WTC11 (cell line): ENCODE data around the gene STXBP5. TPM values are rescaled to one million over a fixed set of nuclear protein-coding genes. Genes with fewer than 3 reads are reported as not detected.

Experiments used
- ATAC-seq: fragments of 200-7000 bp; cut with Tn5 transposase; 2 replicates; pipeline ENCODE4 v1.10.0; 2021; ENCODE audit warnings: mild to moderate bottlenecking, moderate library complexity
- CTCF ChIA-PET: fragments of 300-600 bp; sonication (Branson Sonifier 250); formaldehyde crosslinking; loops from one replicate; lab custom pipeline; 2021; ENCODE audit warnings: antibody characterized with exemption; lab: Charles Lee
- POLR2A ChIA-PET: fragments of 350-600 bp; sonication (Branson Sonifier 250); formaldehyde crosslinking; loops from one replicate; lab custom pipeline; 2021; ENCODE audit warnings: antibody characterized with exemption; lab: Charles Lee
- DNase-seq: peaks from one replicate; pipeline ENCODE4 v3.0.0; 2021; ENCODE audit warnings: low spot score
- H3K27ac Mint-ChIP-seq: 2 replicates; pipeline ENCODE4 v1.8.0; 2021; ENCODE audit warnings: mixed read lengths
- H3K27me3 Mint-ChIP-seq: 2 replicates; pipeline ENCODE4 v1.8.0; 2021; ENCODE audit warnings: low read depth, mild to moderate bottlenecking, moderate library complexity, mixed read lengths
- H3K36me3 Mint-ChIP-seq: 2 replicates; pipeline ENCODE4 v1.8.0; 2021; ENCODE audit warnings: mixed read lengths
- H3K4me1 Mint-ChIP-seq: 2 replicates; pipeline ENCODE4 v1.8.0; 2022; ENCODE audit warnings: mixed read lengths
- H3K4me3 Mint-ChIP-seq: 2 replicates; pipeline ENCODE4 v1.8.0; 2021; ENCODE audit warnings: mild to moderate bottlenecking, moderate library complexity, mixed read lengths
- H3K9me3 Mint-ChIP-seq: 2 replicates; pipeline ENCODE4 v1.8.0; 2021; ENCODE audit warnings: mixed read lengths
- CDX4 ChIP-seq: fragments of 250-450 bp; sonication (Bioruptor Pico); IDR thresholded peaks from 2 replicates; pipeline ENCODE4 v1.9.0; 2021; ENCODE audit warnings: moderate library complexity, mild to moderate bottlenecking, inconsistent platforms, borderline replicate concordance
- CREB1 ChIP-seq: sonication (generic); formaldehyde crosslinking; IDR thresholded peaks from 2 replicates; pipeline ENCODE4 v1.8.0; 2023; ENCODE audit warnings: mild to moderate bottlenecking, missing genetic modification reagents
- E2F4 ChIP-seq: sonication (generic); formaldehyde crosslinking; IDR thresholded peaks from 2 replicates; pipeline ENCODE4 v1.8.1; 2022; ENCODE audit warnings: low read depth, mild to moderate bottlenecking, moderate library complexity, missing genetic modification reagents, borderline replicate concordance
- FOXP1 ChIP-seq: sonication (generic); formaldehyde crosslinking; IDR thresholded peaks from 2 replicates; pipeline ENCODE4 v1.8.0; 2022; ENCODE audit warnings: missing genetic modification reagents, mild to moderate bottlenecking, moderate library complexity, borderline replicate concordance
- JAZF1 ChIP-seq: fragments of 250-450 bp; sonication (Bioruptor Pico); IDR thresholded peaks from 2 replicates; pipeline ENCODE4 v1.9.0; 2021; ENCODE audit warnings: moderate library complexity, mild to moderate bottlenecking, inconsistent platforms
- JUN ChIP-seq: sonication (generic); formaldehyde crosslinking; IDR thresholded peaks from 2 replicates; pipeline ENCODE4 v1.8.0; 2023; ENCODE audit warnings: mild to moderate bottlenecking, missing genetic modification reagents
- MXD4 ChIP-seq: fragments of 250-450 bp; sonication (Bioruptor Pico); IDR thresholded peaks from 2 replicates; pipeline ENCODE4 v1.8.0; 2021; ENCODE audit warnings: mild to moderate bottlenecking, moderate library complexity, borderline replicate concordance
- NFATC4 ChIP-seq: fragments of 250-450 bp; sonication (Bioruptor Pico); IDR thresholded peaks from 2 replicates; pipeline ENCODE4 v1.9.0; 2021; ENCODE audit warnings: mild to moderate bottlenecking
- NFE2L1 ChIP-seq: sonication (generic); formaldehyde crosslinking; IDR thresholded peaks from 2 replicates; pipeline ENCODE4 v1.8.1; 2023; ENCODE audit warnings: missing genetic modification reagents
- NR3C1 ChIP-seq: sonication (generic); formaldehyde crosslinking; conservative IDR thresholded peaks from 2 replicates; pipeline ENCODE4 v1.8.1; 2023; ENCODE audit warnings: low read depth, mild to moderate bottlenecking, missing genetic modification reagents
- RELA ChIP-seq: sonication (generic); formaldehyde crosslinking; IDR thresholded peaks from 2 replicates; pipeline ENCODE4 v1.8.1; 2022; ENCODE audit warnings: missing genetic modification reagents, mild to moderate bottlenecking, borderline replicate concordance
- USF1 ChIP-seq: sonication (generic); formaldehyde crosslinking; IDR thresholded peaks from 2 replicates; pipeline ENCODE4 v1.8.0; 2022; ENCODE audit warnings: mild to moderate bottlenecking, missing genetic modification reagents
- ZNF512 ChIP-seq: sonication (generic); formaldehyde crosslinking; IDR thresholded peaks from 2 replicates; pipeline ENCODE4 v1.8.1; 2022; ENCODE audit warnings: missing genetic modification reagents, borderline replicate concordance
- total RNA-seq: library from RNA; stranded (reverse); gene quantifications from 3 replicates; pipeline ENCODE4 v1.2.3, GENCODE V29; 2021
- TF ChIP-seq, protein P1 (sequence below): sonication (generic); formaldehyde crosslinking; IDR thresholded peaks from 2 replicates; pipeline ENCODE4 v1.8.0; 2022; ENCODE audit warnings: mild to moderate bottlenecking, missing genetic modification reagents
- TF ChIP-seq, protein P2 (sequence below): sonication (generic); formaldehyde crosslinking; IDR thresholded peaks from 2 replicates; pipeline ENCODE4 v1.8.0; 2022; ENCODE audit warnings: missing genetic modification reagents
- TF ChIP-seq, protein P3 (sequence below): sonication (generic); formaldehyde crosslinking; IDR thresholded peaks from 2 replicates; pipeline ENCODE4 v1.8.0; 2022; ENCODE audit warnings: mild to moderate bottlenecking, missing genetic modification reagents
- TF ChIP-seq, protein P4 (sequence below): sonication (generic); formaldehyde crosslinking; IDR thresholded peaks from 2 replicates; pipeline ENCODE4 v1.8.1; 2022; ENCODE audit warnings: mild to moderate bottlenecking, moderate library complexity, missing genetic modification reagents
- TF ChIP-seq, protein P5 (sequence below): fragments of 250-450 bp; sonication (Bioruptor Pico); IDR thresholded peaks from 2 replicates; pipeline ENCODE4 v2.1.2; 2022; ENCODE audit warnings: mild to moderate bottlenecking, moderate library complexity

STXBP5 gene
- total RNA-seq, 1 experiment from 2014 or later: 13.2 TPM

DNA sequence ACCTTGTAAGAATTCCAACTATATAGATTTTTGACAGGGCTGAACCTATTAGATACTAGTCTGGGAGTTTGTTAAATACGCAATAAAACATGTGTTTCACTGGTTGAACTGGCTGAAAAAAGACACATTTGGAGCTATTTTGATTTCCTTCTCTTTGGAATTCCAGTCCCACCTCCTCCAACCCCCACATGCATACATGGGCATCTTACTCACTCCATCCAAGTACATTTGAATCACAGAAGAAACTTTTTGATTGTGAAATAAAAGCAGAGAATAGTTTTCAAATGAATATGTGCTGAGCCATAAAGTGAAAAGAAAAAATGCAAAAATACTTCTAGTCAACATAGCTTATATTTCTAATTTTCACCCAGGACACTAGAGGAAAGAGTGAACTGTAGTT is 33.9 kb upstream of the STXBP5 start:
- no peak for DNase-seq
- no peak overlapping the region for H3K27ac Mint-ChIP-seq
- H3K9me3 Mint-ChIP-seq: no peaks in the 10 kb centered on the region

DNA sequence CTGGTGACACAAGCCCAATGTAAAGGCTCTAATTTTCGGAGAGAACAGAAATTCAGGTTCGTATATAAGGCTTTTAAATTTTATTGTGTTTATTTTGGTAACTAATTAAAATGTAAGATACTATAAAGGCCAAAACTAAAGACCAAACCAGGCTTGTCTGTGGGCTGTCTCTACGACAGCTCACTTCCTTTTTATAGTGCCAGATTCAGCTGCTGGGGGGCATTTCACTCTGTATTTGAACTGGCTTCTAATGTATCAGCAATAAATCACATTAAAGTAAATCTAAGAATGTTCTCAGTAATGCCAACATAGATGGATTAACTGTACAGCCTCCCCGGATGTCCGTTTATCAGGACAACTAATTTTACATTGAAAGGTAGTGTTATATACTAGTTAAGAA is 31.1 kb upstream of the STXBP5 start:
- ChIA-PET POLR2A (no interaction called here), CTCF (no interaction called here)
- H3K4me1 Mint-ChIP-seq: peaks cover 20% of the 10 kb centered on the region
- H3K9me3 Mint-ChIP-seq: no peaks in the 10 kb centered on the region
- TF ChIP-seq, protein P1, sequence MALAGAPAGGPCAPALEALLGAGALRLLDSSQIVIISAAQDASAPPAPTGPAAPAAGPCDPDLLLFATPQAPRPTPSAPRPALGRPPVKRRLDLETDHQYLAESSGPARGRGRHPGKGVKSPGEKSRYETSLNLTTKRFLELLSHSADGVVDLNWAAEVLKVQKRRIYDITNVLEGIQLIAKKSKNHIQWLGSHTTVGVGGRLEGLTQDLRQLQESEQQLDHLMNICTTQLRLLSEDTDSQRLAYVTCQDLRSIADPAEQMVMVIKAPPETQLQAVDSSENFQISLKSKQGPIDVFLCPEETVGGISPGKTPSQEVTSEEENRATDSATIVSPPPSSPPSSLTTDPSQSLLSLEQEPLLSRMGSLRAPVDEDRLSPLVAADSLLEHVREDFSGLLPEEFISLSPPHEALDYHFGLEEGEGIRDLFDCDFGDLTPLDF (CRISPR knock-in tag): no peak
- ATAC-seq (no peak), DNase-seq (no peak)
- H3K27me3 Mint-ChIP-seq: no peaks in the 10 kb centered on the region
- no peak overlapping the region for H3K4me3 Mint-ChIP-seq
- H3K27ac Mint-ChIP-seq: no peak overlapping the region
- no peaks in the 10 kb centered on the region for H3K36me3 Mint-ChIP-seq

More for the DNA sequence above, 33.9 kb upstream of the STXBP5 start:
- Mint-ChIP-seq H3K27me3 (no peaks in the 10 kb centered on the region), H3K4me1 (peaks cover 7% of the 10 kb centered on the region), H3K36me3 (no peaks in the 10 kb centered on the region), H3K4me3 (no peak overlapping the region)
- CTCF ChIA-PET: no interaction called here
- ATAC-seq: no peak
- POLR2A ChIA-PET: no interaction called here
- TF ChIP-seq CDX4 (CRISPR knock-in tag) (no peak), JAZF1 (CRISPR knock-in tag) (no peak), CREB1 (CRISPR knock-in tag) (no peak), FOXP1 (CRISPR knock-in tag) (no peak), NFATC4 (CRISPR knock-in tag) (no peak), JUN (no peak)
- TF ChIP-seq, protein P2, sequence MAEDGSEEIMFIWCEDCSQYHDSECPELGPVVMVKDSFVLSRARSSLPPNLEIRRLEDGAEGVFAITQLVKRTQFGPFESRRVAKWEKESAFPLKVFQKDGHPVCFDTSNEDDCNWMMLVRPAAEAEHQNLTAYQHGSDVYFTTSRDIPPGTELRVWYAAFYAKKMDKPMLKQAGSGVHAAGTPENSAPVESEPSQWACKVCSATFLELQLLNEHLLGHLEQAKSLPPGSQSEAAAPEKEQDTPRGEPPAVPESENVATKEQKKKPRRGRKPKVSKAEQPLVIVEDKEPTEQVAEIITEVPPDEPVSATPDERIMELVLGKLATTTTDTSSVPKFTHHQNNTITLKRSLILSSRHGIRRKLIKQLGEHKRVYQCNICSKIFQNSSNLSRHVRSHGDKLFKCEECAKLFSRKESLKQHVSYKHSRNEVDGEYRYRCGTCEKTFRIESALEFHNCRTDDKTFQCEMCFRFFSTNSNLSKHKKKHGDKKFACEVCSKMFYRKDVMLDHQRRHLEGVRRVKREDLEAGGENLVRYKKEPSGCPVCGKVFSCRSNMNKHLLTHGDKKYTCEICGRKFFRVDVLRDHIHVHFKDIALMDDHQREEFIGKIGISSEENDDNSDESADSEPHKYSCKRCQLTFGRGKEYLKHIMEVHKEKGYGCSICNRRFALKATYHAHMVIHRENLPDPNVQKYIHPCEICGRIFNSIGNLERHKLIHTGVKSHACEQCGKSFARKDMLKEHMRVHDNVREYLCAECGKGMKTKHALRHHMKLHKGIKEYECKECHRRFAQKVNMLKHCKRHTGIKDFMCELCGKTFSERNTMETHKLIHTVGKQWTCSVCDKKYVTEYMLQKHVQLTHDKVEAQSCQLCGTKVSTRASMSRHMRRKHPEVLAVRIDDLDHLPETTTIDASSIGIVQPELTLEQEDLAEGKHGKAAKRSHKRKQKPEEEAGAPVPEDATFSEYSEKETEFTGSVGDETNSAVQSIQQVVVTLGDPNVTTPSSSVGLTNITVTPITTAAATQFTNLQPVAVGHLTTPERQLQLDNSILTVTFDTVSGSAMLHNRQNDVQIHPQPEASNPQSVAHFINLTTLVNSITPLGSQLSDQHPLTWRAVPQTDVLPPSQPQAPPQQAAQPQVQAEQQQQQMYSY: no peak
- TF ChIP-seq, protein P3, sequence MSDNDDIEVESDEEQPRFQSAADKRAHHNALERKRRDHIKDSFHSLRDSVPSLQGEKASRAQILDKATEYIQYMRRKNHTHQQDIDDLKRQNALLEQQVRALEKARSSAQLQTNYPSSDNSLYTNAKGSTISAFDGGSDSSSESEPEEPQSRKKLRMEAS (CRISPR knock-in tag): no peak

DNA sequence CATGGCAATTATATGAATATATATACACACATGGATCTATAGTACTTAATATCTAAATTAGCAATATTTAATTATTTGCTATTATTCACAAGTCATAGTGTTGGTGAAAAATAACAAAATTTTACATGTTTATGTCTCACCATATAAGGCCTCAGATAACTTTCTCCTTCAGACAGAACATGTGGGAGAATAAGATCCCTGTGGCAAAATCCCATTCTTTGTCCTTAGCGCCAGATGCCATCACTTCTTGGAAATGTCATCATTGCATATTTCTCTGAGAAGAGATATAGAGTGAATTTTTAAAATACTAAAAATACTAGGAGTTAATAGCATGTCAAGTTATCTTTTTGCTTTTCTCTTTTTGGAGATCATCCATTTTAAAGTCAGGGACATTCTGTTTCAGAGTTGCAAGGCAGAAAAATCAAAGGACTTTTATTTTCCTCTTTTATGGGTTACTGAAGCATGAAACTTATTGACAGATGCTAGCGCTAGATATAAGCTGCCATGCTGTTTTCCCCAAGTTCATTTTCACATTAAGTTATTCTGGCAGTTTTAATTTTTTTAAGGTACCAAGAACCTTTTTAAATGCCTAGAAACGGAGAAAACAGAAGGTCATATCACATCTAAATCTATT is 30.4 kb upstream of the STXBP5 start:
- no peak overlapping the region for H3K27ac Mint-ChIP-seq
- no peaks in the 10 kb centered on the region for H3K27me3 Mint-ChIP-seq
- no peak for DNase-seq
- H3K36me3 Mint-ChIP-seq: no peaks in the 10 kb centered on the region
- no peak for ATAC-seq
- CTCF ChIA-PET: no interaction called here
- H3K9me3 Mint-ChIP-seq: no peaks in the 10 kb centered on the region
- no peak overlapping the region for H3K4me3 Mint-ChIP-seq
- POLR2A ChIA-PET: no interaction called here
- H3K4me1 Mint-ChIP-seq: peaks cover 20% of the 10 kb centered on the region
- TF ChIP-seq NFE2L1 (CRISPR knock-in tag) (no peak), E2F4 (CRISPR knock-in tag) (no peak), USF1 (no peak), NR3C1 (no peak), ZNF512 (CRISPR knock-in tag) (no peak), RELA (no peak), MXD4 (CRISPR knock-in tag) (no peak)
- TF ChIP-seq, protein P4, sequence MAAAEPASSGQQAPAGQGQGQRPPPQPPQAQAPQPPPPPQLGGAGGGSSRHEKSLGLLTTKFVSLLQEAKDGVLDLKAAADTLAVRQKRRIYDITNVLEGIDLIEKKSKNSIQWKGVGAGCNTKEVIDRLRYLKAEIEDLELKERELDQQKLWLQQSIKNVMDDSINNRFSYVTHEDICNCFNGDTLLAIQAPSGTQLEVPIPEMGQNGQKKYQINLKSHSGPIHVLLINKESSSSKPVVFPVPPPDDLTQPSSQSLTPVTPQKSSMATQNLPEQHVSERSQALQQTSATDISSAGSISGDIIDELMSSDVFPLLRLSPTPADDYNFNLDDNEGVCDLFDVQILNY (CRISPR knock-in tag): no peak
- TF ChIP-seq, protein P5, sequence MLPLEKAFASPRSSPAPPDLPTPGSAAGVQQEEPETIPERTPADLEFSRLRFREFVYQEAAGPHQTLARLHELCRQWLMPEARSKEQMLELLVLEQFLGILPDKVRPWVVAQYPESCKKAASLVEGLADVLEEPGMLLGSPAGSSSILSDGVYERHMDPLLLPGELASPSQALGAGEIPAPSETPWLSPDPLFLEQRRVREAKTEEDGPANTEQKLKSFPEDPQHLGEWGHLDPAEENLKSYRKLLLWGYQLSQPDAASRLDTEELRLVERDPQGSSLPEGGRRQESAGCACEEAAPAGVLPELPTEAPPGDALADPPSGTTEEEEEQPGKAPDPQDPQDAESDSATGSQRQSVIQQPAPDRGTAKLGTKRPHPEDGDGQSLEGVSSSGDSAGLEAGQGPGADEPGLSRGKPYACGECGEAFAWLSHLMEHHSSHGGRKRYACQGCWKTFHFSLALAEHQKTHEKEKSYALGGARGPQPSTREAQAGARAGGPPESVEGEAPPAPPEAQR (CRISPR knock-in tag): no peak
